Endothelial cell (in vitro differentiated cells): Measurements from ENCODE around the gene MGME1. TPM values are rescaled to one million over a fixed set of nuclear protein-coding genes. Genes with fewer than 3 reads are reported as not detected.
"Not testable (repeated sequence)": the region's sequence is repeated elsewhere in the genome, so short reads cannot be mapped to it uniquely, and the experiment has no call there.

Experiments used
- DNase-seq: peaks from one replicate; pipeline ENCODE4 v3.0.0; 2021; ENCODE audit warnings: low spot score
- H3K27ac Mint-ChIP-seq: one replicate; pipeline ENCODE4 v1.8.0; 2021; ENCODE audit warnings: mixed read lengths, inconsistent platforms; ENCODE audit not compliant: unreplicated experiment
- H3K27me3 Mint-ChIP-seq: one replicate; pipeline ENCODE4 v1.8.0; 2021; ENCODE audit warnings: mild to moderate bottlenecking, moderate library complexity, mixed read lengths, inconsistent platforms; ENCODE audit not compliant: unreplicated experiment
- H3K36me3 Mint-ChIP-seq: one replicate; pipeline ENCODE4 v1.8.0; 2021; ENCODE audit warnings: mild to moderate bottlenecking, low read depth, mixed read lengths, inconsistent platforms; ENCODE audit not compliant: unreplicated experiment
- H3K4me1 Mint-ChIP-seq: one replicate; pipeline ENCODE4 v1.8.0; 2021; ENCODE audit warnings: mild to moderate bottlenecking, mixed read lengths, inconsistent platforms; ENCODE audit not compliant: unreplicated experiment
- H3K4me3 Mint-ChIP-seq: one replicate; pipeline ENCODE4 v1.8.0; 2021; ENCODE audit warnings: mild to moderate bottlenecking, mixed read lengths, inconsistent platforms; ENCODE audit not compliant: unreplicated experiment
- H3K9me3 Mint-ChIP-seq: one replicate; pipeline ENCODE4 v1.8.0; 2021; ENCODE audit warnings: mixed read lengths, inconsistent platforms; ENCODE audit not compliant: unreplicated experiment
- CTCF ChIP-seq: fragments of 200-600 bp; sonication (generic); IDR thresholded peaks from one replicate; pipeline ENCODE4 v1.5.0; 2021; ENCODE audit warnings: antibody characterized with exemption; ENCODE audit not compliant: unreplicated experiment
- total RNA-seq: library from RNA; stranded (reverse); fragmentation: NEBNext Ultra II Directional; extraction: Animal tissue kit (Norgen Biotek cat#: 25700); gene quantifications from one replicate; pipeline ENCODE4 v1.2.1, GENCODE V29; 2021; ENCODE audit not compliant: unreplicated experiment

The MGME1 gene
- total RNA-seq, 1 donor from 2014 or later = 17.5 TPM

GRCh38 chr20:17959257-17959627, 9.6 kb upstream of the MGME1 start:
- Mint-ChIP-seq H3K4me3 (no peak overlapping the region), H3K36me3 (peaks cover 12% of the 10 kb centered on the region), H3K27me3 (no peaks in the 10 kb centered on the region), H3K27ac (peak overlapping the region; percentile 16), H3K9me3 (no peaks in the 10 kb centered on the region), H3K4me1 (peaks cover 21% of the 10 kb centered on the region)
- no peak for TF ChIP-seq CTCF
- DNase-seq = no peak

- not testable (repeated sequence) for H3K9me3 Mint-ChIP-seq, H3K4me3 Mint-ChIP-seq, H3K27ac Mint-ChIP-seq, H3K27me3 Mint-ChIP-seq, H3K36me3 Mint-ChIP-seq, DNase-seq
- peaks cover 28% of the 10 kb centered on the region for H3K4me1 Mint-ChIP-seq
Observed at GRCh38 chr20:17960400-17960885, 8.4 kb upstream of the MGME1 start.

GRCh38 chr20:17960927-17961586, 7.8 kb upstream of the MGME1 start:
- no peaks in the 10 kb centered on the region for H3K36me3 Mint-ChIP-seq

GRCh38 chr20:17961587-17961940, 7.3 kb upstream of the MGME1 start:
- peaks cover 35% of the 10 kb centered on the region for H3K4me1 Mint-ChIP-seq
- H3K27ac Mint-ChIP-seq = peak overlapping the region; percentile 61
- H3K36me3 Mint-ChIP-seq = no peaks in the 10 kb centered on the region
- H3K27me3 Mint-ChIP-seq = peaks cover 2% of the 10 kb centered on the region
- DNase-seq = no peak
- no peaks in the 10 kb centered on the region for H3K9me3 Mint-ChIP-seq
- no peak for TF ChIP-seq CTCF
- no peak overlapping the region for H3K4me3 Mint-ChIP-seq

More at GRCh38 chr20:17960927-17961586, 7.8 kb upstream of the MGME1 start:
- no peak for DNase-seq
- Mint-ChIP-seq H3K27ac (peak overlapping the region; percentile 9), H3K4me1 (peaks cover 33% of the 10 kb centered on the region), H3K27me3 (peaks cover 2% of the 10 kb centered on the region), H3K4me3 (no peak overlapping the region), H3K9me3 (no peaks in the 10 kb centered on the region)
- no peak for TF ChIP-seq CTCF

GRCh38 chr20:17963114-17963897, 5.5 kb upstream of the MGME1 start:
- Mint-ChIP-seq H3K27ac (peak overlapping the region; percentile 9), H3K27me3 (peaks cover 2% of the 10 kb centered on the region), H3K9me3 (no peaks in the 10 kb centered on the region), H3K4me3 (no peak overlapping the region), H3K4me1 (peaks cover 48% of the 10 kb centered on the region), H3K36me3 (no peaks in the 10 kb centered on the region)
- DNase-seq = no peak
- no peak for TF ChIP-seq CTCF
